Gastroesophageal sphincter (tissue), 3 donors: ENCODE data around the gene ZNF248.

Source experiments
- CTCF ChIP-seq, 4 experiments: fragments of 200-600 bp in 2 of 4; fragments of 450-650 bp in 2 of 4; sonication (generic) in 1 of 4; IDR thresholded peaks; one replicate each; pipeline ENCODE4 v1.5.1; 2017 to 2019; ENCODE audit warnings: antibody characterized with exemption in 4 of 4, mild to moderate bottlenecking in 2 of 4, moderate library complexity in 2 of 4
- EP300 ChIP-seq: sonication (generic); formaldehyde crosslinking; IDR thresholded peaks from one replicate; pipeline ENCODE4 v1.6.1; 2017; ENCODE audit warnings: antibody characterized with exemption, mild to moderate bottlenecking
- POLR2A ChIP-seq, 2 donors: fragments of 450-650 bp; IDR thresholded peaks; one replicate each; pipeline ENCODE4 v1.6.1; 2017; ENCODE audit warnings: antibody characterized with exemption in 2 of 2, mild to moderate bottlenecking in 2 of 2, moderate library complexity in 1 of 2

DNA sequence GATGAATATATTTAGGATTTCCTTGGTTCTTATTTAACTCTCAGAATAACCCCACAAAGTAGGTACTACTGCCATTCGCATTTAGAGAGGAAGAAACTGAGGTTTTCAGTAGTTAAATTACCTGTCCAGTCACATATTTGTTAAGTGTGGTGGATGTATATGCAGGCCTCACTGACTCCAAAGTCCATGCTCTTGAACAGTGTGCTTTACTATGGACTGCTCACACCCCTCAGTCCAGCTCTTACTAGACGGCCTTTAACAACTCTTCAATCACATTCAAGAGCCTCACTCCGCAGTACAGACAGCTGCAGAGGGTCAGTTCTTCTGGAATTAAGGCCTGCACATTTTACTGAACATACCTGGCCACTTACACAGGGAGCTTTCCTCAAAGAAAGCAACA lies 36.2 kb downstream of the ZNF248 start:
- TF ChIP-seq POLR2A (IDR thresholded peaks at IDR 0.05) = no peak
- TF ChIP-seq CTCF (IDR thresholded peaks at IDR 0.05) = no peak
- TF ChIP-seq EP300 = no peak
